HG02981 (cell line): ENCODE data around the gene KATNB1.
"Not testable (repeated sequence)": the region's sequence is repeated elsewhere in the genome, so short reads cannot be mapped to it uniquely, and the experiment has no call there.

Source experiments
- ATAC-seq: cut with Tn5 transposase; IDR thresholded peaks from one replicate; pipeline ENCODE4 v1.9.1; 2021; ENCODE audit warnings: mild to moderate bottlenecking, moderate library complexity; ENCODE audit not compliant: unreplicated experiment

KATNB1 gene

DNA sequence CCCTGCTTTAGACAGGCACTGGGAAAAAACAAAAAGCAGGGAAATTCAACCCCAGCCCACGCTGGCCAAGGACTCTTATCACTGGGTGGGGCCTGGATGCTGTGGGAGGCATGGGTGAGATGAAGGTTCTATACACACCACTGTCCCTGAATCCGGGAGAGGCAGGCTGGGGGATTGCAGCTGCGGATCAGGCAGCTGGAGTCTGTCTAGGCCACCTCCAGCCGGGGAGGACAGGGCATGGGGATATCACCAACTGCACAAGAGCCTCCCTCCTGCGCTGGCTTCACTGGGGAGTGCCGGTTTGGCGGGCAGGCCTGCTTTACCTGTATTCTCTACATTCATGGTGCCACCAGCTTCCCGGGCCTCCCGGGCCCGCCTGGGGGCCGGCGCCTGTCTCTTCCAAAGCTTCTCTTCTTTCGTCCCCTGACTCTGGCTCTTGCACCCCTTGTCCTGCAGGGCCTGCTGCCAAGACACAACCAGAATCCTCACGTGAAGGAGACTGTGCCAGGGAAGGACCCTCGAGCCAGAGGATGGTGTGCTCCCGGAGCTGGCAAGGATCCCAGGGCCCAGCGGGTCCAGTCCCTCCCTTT is 52.8 kb downstream of the KATNB1 start:
- ATAC-seq, result no peak

DNA sequence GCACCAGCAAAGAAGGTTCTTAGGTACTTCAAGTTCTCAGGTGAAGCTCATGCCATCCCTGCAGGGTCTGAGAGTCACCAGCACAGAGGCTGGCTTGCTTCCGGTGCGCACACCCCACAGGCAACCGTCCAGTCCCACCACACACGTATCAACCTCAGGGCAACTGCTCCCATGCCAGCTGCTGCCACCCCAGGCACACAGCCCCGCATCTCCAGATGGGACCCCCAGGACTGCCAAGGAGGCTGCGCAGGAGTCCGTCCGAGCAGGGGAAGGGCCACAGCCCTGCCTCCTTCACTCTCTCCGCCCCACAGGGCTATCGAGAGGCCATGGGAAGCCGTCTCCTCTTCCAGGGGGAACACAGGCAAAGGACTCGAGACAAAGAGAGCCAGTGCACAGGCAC is 53.4 kb downstream of the KATNB1 start:
- no peak for ATAC-seq

DNA sequence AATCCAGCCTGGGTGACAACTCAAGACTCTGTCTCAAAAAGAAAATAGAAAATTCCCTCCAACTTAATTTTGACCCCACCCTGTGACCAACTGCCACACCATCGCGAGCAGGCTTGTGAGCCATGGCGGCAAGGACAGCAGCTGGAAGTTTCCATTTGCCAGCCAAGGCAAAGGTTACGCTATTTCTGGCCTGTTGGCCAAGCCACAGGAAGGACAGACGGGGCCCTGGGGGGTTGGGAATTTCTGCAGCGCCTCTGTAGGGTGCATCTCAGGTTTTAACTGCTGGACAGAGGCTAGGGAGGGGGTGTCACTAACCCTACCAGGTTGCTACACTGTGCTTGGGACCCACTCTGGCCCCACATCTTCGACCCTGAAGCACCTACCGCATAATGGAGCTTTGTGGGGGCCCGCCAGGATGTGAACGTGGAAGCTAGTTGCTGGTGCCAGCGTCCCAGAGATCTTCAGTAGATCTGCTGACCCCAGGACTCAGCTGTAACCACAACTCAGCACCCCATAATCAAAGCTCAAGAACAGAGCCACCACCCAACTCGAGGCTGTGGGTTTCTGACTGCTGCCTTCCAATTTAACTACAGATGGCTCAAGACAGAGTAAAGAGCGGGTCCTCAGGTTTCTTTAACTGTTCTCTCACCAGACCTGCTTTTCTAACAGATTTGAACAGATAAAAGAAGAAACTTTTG is 55.8 kb downstream of the KATNB1 start:
- no peak for ATAC-seq

DNA sequence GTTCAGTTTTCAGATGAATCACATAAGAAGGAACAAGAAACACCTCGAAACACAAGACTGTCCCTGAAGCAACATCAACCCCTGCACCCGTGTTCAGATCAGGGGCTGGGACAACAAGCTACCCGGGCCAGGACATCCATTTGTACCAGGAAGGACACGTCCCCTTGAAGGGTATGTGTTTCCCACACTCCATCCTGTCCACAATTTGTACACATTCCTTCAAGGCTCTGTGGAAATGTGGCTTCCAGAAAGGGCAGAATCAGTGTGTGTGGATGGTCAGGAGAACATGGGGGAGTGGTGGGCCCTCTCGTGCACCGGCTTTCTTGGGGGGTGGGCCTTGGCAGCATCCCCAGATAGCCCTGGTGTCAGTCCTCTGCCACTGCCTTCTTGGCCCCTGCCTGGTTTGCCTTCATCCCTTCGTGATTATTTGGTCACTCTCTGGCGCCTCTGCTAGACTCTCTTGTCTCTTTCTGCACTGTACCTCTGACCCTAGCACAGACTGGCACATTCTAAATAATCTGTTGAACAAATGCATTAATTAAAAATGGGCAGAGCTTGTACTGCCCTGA is 56.4 kb downstream of the KATNB1 start:
- ATAC-seq, result no peak

DNA sequence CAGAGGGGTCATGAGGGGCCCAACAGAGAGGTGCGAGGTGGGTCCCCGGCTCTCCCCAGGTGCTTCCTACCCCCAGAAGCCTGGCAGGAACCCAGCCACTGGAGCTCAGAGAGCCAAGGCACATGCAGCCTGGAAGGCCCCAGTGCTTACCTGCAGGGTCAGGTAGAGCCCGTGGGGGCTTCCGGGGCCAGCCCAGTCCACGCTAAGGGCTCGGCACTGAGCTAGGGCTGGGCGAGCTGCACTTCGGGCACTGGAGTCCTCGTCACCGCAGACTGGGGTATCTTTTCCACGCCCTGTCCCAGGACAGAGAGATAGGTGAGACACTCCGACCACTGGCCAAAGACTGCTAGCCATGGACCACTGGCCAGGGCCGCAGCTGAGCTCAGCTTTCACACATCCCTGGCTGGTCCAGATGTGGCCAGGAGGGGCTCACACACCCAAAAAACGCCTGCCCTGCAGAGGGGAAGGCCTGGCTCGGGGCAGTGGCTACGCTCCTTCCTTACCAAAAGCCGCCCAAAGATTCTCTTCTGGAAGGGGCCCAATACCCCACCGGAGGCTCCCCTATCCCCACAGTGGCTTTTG is 59.4 kb downstream of the KATNB1 start:
- ATAC-seq, result no peak

DNA sequence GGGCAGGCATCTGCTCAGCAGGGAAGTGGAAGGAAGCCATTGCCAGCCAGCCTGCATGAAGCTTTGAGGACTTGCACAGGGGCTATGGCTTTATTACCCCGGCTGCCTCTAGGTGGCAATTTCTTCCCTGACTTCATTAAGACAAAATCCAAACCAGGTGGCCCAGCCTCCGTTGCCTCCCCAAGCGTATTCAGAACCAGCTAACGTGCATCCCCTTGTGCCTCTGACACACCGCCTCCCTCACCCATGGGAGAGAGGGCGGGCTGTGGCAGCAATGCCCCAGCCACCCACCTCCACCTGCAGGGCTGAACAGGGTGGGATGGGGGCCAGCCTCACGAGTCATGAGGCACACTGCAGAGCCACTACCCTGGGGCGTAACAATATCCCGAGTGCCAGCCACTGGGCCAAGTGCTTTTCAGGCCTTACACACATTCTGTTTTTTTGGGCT is 59.9 kb downstream of the KATNB1 start:
- ATAC-seq, result no peak

DNA sequence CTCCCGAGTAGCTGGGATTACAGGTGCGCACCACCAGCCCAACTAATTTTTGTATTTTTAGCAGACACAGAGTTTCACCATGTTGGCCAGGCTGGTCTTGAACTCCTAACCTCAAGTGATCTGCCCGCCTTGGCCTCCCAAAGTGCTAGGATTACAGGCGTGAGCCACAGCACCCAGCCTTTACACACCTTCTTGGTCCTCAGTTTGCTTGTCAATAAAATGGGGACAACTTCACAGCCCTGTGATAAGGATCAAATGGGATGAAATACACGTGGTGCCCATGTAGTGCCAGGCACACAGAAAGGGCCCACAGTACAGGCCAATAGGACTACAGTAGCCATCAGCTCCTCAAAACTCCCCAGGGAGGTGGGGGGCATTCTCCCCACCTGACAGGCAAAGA is 60.4 kb downstream of the KATNB1 start:
- not testable (repeated sequence) for ATAC-seq

DNA sequence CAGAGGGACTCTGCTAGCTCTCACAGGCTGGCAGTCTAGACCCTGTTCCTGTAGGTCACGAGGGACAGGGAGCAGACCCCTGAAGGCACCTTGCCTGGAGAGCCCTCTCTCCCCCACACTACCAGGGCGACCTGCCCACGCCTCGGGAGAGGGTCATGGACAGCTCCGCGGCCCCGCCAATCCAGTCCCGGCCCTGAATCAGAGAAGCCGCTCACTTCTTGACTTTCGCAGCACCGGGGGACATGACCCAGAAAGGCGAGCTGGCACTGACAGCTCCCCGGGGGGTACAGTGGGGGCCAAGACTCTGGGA is 61.6 kb downstream of the KATNB1 start:
- no peak for ATAC-seq

DNA sequence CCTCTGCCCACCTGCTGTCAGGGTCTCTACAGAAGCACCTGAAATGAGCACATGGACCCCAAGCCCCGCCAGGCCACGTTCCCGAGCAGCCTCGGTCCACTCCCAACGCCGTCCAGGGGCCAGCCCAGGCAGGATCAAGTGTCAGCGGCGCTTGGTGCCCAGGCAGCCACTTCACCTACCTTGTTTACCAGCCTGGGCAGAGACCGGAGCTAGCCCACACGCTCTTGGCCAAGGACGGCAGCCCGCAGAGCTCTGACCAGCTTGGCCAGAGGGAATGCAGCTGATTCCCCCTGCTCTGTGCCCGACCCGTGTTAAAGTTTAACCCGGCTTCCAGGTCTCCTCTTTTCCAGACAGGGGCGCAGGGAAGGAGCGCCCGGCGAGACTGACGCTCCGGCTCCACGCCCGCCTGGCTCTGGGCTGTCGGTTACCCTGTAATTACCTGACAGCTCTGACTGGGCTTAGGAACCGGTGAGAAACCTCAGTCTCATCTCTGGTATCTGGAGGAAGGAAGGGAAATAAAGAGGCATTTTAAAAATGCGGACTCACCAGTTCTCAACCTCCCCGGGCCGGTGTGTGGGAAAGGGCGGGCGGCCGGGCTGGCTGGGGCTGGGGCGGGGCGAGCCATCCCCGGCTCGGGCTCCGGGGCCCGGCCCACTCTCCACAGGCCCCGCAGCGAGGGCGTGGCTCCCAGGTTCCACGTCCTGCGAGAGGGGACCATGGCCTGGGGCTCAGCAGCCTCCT is 62.1 kb downstream of the KATNB1 start:
- ATAC-seq, result no peak

DNA sequence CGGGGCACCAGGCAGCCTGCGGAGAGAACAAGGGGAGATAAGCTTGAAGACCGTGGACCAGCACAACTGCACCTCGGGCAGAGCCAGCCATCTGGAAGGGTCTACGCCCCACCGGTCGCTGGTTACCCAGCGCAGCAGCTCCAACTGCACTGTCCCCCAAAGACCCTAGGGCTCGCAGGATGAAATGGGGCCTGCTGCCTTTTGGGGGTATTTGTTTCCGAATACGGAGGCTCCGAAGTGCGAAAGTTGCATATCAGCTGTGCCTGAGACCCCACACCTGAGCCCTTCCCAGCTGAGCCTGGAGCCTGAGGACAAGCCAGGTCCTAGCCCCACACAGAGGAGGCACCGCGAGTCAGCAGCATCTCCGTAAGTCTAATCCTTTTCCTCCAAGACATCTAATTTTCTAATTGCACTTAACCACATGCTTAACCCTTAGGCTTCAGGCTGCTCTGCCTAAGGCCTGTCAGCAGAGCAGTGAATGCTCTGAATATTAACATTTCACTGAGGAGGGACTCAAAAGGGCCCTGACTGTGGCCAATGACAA is 62.8 kb downstream of the KATNB1 start:
- ATAC-seq, result no peak

DNA sequence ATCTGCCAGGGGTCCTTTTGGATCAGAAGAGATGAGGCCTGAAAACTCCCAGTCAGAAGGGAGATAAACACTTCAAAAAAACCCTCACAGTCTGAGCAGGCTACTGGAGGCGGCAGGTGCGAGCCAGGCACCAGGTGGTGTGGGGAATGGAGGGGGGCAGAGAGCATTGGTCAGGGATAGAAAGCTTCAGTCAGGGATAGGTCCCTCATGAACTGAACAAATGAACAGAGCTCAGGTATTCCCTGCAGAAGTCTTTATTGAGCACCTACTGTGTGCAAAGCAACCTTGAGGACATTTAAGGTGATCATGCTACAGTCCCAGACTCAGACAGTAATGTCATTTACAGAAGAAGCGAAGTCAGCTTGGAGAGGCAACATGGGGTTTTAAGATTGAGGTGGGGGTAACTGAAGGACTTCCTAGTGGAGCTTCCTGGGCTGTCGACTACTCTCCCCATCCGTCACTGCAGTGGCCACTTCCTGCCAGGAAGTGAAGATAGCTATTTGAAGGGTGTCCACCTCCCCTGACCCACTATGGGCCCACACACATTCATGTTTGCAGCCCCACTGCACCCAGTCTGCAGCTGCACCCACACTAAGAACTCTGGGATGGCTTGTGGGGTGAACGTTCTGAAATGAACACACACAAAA is 63.5 kb downstream of the KATNB1 start:
- ATAC-seq, result no peak

DNA sequence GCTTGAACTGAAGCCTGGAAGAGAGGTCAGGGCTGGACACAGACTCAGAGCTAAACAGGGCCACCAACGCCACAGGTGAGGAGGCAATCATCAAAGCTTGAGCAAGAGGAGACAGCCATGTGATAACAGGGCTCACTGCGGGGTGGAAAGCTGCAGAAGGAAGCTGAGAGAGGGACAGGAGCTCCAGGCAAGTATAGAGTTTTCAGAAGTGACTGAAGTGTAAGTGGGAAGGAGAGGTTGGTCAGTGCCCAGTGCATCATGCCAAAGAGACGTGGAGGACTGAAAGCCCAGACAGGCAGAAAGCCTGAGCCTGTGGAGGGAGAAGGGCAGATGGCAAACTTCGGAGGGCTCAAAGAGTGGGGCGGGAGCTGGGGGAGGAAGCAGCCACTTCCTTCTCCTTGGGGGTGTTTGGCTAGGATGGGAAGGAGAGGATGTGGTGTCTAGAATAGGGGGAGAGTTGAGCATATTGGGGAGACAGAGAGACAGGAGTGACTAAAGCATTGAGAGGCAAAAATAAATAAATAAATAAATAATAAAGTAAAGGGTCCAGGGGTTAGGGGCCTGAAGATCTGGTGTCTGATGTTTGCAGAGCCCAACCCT is 64.1 kb downstream of the KATNB1 start:
- no peak for ATAC-seq

DNA sequence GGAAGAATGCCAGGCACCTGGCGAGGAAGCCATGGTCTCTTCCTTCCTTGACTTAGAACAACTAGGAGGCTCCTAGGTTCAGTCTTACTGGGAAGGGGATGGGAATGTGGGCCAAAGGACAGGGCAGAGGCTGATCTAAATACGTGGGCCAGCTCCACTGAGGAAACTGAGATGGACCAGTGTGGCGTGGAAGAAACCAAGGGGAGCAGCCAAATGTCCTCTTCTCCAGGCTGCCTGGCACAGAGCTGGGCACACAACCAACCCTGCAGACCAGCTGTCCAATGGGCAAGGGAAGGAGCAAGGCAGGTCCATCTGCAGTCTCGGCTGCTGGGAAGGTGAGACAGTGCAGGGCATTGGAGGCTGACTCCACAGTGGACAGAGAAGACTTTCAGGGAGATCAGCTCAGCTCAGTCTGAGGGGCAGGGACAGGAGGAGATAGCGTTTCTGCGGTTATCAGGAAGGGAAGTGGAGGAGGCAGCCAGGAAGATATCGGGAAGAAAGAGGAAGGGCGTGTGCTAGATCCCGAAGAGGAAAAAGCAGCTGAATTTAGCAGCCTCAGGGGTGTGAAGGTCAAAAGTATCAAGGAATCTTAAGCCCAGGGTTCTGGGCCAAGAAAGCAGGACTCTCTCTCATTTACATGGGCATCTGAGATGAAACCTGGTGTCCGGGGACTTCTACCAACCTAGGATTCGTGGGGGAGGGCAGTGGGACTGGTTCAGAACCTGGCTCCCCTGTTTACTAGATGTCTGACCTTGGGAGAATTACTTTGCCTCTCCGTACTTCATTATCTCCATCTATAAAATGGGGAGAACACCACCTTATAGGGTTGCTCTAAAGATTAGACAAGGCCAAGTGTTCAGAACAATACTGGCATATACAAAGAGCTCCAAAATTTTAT is 64.9 kb downstream of the KATNB1 start:
- no peak for ATAC-seq

DNA sequence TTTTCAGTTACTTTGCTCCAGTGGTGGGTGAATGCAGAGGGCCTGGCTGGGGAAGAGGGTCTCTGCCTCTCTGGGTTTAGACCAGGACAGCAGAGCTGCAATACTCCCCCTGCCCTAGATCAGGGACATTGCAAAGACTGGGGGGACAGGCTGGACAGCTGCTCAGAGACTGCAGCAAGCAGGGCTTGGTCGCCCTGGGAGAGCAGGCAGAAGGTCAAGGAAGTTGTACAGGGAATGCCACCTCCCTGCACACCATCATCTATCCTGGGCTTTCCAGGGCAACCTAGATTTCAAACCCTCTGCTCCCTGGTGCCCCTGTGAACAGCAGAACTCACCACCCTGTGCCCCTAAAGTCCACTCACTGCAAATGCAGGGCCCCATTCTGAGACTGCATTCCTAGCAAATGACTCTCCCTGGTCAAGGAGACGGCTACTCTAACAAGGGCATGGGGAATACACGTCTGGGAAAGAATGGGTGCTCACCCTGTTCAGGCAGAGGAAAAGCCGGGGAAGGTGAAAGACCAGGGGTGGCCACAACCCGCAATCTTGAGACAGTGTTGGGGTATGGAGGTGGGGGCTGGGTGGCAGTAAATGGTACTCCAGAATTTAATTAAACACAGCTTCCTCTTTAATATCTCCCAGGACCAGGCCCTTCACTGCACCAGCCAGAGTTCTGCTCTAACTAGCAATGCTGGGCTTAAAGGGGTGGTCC is 65.7 kb downstream of the KATNB1 start:
- ATAC-seq, result no peak

DNA sequence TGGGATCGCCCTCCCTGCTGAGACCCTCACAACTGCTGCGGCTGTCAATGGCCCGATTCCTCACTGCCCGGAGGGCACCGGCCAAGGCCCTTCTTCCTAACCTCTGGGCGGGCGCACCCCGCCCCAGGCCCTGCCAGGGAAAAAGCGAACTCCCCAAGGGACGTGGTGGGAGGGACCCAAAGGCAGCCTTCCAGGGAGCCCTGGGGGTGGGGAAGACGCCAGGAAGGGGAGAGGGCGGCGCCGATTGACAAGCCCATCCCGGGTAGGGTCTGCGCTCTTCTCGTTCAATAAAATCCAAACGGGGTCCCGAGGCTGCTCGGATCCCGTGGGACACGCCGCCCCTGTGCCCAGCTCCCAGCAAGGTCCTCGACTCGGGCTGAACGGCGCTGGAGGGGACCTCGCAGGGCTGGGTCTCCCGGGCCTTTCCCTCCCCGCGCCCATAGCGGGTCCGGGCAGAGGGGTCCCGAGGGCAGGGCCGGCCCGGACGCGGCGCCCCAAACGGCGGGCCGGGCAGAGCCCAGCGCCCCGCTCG is 66.3 kb downstream of the KATNB1 start:
- no peak for ATAC-seq

DNA sequence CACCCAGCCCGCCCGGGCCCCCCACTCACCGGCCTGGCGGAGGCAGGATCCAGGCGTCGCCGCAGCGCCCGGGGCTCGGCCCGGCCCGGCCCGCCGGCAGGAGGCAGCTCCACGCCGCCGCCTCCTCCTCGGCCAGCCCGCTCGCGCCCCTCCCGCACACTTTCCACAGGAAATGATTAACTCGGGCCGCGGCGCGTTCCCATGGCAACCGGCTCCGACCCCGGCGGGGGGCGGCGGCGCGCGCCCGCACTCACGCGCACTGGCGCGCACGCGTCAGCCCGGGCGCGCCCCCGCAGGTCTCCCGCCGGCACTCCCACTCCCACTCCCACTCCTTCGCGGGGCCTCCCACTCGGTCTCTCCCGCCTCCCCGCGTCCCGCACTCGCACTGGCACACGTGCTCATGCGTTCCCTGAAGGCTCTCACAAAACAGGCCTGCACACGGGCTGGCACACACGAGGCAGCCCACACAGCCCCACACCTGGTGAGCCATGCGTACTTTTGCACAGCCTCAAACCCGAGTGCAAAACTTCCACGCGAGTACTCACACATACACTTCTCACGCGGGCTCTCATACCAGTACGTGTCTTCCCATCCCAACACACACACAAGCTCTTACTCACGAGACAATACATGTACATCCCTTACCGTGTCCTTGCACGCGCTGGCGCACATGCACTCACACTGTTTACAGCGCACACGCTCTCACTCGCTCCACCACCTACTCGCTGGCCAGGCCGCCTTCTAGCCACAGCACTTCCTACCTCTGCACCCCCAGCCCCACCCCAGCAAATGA is 67.0 kb downstream of the KATNB1 start, which contains the start of gene KIFC3:
Gene KIFC3, minus strand, starts transcription at position 151 of the 793 bp plus-strand sequence. CDS start 4,248 bp downstream, outside the sequence.
- no peak for ATAC-seq

DNA sequence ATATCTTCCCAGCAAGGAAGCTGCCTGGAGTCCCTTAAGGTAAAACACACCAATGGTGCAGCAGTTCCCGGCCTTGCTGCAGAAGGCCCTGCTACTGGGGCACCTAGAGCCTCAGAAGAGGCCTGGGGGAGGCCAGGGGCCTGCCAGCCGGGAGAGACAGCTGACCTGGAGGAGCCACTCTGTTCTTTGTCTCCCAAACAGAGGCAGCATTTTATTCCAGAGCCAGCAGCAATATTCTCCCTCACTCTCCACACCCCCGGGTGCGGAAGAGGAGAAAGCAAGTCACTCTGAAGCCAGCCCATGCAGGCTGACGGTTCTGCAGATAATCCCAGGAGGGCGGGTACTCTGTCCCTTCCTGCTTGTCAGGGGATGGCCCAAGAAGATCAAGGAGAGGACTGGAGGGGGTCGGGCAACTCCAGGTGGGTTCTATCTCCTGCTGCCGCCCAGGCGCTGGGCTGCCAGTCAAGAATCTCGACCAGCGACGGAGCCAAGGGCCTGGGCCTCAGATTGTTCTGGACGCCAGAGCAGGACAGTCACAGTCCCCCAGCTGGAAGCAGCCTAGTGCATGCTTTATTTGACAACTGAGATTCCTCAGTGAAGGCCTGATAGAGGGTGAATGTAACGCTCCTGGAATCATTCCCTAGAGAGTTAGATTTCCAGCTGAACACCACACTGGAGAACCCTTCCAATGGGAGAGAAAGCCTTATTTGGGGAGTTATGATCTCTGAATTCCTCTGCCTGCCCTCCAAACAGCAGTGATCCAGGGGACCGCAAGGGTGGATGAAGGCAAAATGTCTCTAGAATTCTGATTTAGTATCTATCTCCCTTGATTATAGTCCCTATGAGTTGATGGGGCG is 67.8 kb downstream of the KATNB1 start:
- ATAC-seq, result no peak
